Adrenal gland (tissue), 5 donors: ENCODE measurements around the gene TSPAN16.

Source experiments
- POLR2A ChIP-seq, 2 donors: fragments of 450-650 bp; IDR thresholded peaks; one replicate each; pipeline ENCODE4 v1.6.1; 2017; ENCODE audit warnings: antibody characterized with exemption in 2 of 2, mild to moderate bottlenecking in 2 of 2, moderate library complexity in 1 of 2
- TF ChIP-seq, protein P1 (sequence below), 6 experiments: fragments of 450-650 bp in 4 of 6; fragments of 200-600 bp in 2 of 6; sonication (generic) in 1 of 6; IDR thresholded peaks; 1 replicate in 5 of 6; 2 replicates in 1 of 6; pipeline versions ENCODE4 v1.5.1 to v1.8.0; 2016 to 2021; ENCODE audit warnings: antibody characterized with exemption in 6 of 6, mild to moderate bottlenecking in 2 of 6, moderate library complexity in 1 of 6
- donor health status: DM: no; HTN: no; CAD: no.

DNA sequence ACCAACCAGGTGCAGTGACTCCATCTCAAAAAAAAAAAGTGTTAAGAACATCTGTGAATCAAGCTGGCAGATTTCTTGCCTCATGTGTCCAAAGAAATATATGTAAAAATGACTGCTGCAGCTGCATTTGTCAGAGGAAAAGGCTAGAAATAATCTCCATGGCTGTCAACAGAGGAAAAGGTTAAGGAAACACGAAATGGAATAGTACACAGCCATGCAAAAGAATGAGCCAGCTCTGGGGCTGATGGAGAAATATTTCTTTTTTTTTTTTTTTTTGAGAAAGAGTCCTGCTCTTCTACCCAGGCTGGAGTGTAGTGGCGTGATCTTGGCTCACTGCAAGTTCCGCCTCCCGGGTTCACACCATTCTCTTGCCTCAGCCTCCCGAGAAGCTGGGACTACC, 36.9 kb downstream of the TSPAN16 start:
- TF ChIP-seq, protein P1, sequence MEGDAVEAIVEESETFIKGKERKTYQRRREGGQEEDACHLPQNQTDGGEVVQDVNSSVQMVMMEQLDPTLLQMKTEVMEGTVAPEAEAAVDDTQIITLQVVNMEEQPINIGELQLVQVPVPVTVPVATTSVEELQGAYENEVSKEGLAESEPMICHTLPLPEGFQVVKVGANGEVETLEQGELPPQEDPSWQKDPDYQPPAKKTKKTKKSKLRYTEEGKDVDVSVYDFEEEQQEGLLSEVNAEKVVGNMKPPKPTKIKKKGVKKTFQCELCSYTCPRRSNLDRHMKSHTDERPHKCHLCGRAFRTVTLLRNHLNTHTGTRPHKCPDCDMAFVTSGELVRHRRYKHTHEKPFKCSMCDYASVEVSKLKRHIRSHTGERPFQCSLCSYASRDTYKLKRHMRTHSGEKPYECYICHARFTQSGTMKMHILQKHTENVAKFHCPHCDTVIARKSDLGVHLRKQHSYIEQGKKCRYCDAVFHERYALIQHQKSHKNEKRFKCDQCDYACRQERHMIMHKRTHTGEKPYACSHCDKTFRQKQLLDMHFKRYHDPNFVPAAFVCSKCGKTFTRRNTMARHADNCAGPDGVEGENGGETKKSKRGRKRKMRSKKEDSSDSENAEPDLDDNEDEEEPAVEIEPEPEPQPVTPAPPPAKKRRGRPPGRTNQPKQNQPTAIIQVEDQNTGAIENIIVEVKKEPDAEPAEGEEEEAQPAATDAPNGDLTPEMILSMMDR (IDR thresholded peaks at IDR 0.05), result no peak
- TF ChIP-seq POLR2A (IDR thresholded peaks at IDR 0.05), result no peak
